SK-N-SH (cell line): ENCODE results near the gene TMEM243.

ENCODE experiments used
- CHD2 ChIP-seq: fragments of 150-350 bp; IDR thresholded peaks from 2 replicates; pipeline ENCODE4 v1.6.1; 2018; ENCODE audit warnings: low read length; ENCODE audit not compliant: partially characterized antibody
- EP300 ChIP-seq, 2 experiments: IDR thresholded peaks; 2 replicates each; pipeline versions ENCODE4 v1.4.0 to v1.6.1; 2012; ENCODE audit warnings: borderline replicate concordance in 1 of 2, low read depth in 1 of 2, low read length in 1 of 2
- TF ChIP-seq, protein P1 (sequence below): fragments of 200-600 bp; sonication (generic); IDR thresholded peaks from 2 replicates; pipeline ENCODE4 v1.6.1; 2017; ENCODE audit warnings: antibody characterized with exemption, mild to moderate bottlenecking, moderate library complexity
- TF ChIP-seq, protein P2 (sequence below): IDR thresholded peaks from 2 replicates; pipeline ENCODE4 v1.6.1; 2012; ENCODE audit warnings: mild to moderate bottlenecking, low read depth, low read length, moderate library complexity

DNA sequence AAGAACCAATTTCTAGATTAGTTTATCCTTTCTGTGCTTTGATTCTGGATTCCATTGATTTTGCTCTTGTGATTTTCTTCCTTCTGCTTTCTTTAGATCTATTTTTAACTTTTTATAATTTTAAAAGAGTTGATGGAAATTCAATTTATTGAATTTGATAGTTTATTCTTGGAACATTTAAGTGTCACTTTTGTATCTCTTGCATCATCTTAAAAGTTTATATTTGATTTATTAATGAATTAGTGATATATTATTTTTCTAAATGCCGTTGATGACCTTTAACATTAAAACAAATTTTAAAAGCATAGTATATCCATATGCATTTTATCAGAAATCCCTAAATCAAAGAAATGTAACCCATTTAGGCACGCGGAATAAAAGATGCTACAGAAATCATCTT, 40.4 kb downstream of the TMEM243 start:
- TF ChIP-seq, protein P1, sequence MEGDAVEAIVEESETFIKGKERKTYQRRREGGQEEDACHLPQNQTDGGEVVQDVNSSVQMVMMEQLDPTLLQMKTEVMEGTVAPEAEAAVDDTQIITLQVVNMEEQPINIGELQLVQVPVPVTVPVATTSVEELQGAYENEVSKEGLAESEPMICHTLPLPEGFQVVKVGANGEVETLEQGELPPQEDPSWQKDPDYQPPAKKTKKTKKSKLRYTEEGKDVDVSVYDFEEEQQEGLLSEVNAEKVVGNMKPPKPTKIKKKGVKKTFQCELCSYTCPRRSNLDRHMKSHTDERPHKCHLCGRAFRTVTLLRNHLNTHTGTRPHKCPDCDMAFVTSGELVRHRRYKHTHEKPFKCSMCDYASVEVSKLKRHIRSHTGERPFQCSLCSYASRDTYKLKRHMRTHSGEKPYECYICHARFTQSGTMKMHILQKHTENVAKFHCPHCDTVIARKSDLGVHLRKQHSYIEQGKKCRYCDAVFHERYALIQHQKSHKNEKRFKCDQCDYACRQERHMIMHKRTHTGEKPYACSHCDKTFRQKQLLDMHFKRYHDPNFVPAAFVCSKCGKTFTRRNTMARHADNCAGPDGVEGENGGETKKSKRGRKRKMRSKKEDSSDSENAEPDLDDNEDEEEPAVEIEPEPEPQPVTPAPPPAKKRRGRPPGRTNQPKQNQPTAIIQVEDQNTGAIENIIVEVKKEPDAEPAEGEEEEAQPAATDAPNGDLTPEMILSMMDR: no peak
- TF ChIP-seq EP300 (IDR thresholded peaks at IDR 0.05; ENCODE audit: borderline replicate concordance in 1 of 2, low read depth in 1 of 2, low read length in 1 of 2): no peak
- no peak for TF ChIP-seq CHD2
- TF ChIP-seq, protein P2, sequence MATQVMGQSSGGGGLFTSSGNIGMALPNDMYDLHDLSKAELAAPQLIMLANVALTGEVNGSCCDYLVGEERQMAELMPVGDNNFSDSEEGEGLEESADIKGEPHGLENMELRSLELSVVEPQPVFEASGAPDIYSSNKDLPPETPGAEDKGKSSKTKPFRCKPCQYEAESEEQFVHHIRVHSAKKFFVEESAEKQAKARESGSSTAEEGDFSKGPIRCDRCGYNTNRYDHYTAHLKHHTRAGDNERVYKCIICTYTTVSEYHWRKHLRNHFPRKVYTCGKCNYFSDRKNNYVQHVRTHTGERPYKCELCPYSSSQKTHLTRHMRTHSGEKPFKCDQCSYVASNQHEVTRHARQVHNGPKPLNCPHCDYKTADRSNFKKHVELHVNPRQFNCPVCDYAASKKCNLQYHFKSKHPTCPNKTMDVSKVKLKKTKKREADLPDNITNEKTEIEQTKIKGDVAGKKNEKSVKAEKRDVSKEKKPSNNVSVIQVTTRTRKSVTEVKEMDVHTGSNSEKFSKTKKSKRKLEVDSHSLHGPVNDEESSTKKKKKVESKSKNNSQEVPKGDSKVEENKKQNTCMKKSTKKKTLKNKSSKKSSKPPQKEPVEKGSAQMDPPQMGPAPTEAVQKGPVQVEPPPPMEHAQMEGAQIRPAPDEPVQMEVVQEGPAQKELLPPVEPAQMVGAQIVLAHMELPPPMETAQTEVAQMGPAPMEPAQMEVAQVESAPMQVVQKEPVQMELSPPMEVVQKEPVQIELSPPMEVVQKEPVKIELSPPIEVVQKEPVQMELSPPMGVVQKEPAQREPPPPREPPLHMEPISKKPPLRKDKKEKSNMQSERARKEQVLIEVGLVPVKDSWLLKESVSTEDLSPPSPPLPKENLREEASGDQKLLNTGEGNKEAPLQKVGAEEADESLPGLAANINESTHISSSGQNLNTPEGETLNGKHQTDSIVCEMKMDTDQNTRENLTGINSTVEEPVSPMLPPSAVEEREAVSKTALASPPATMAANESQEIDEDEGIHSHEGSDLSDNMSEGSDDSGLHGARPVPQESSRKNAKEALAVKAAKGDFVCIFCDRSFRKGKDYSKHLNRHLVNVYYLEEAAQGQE: no peak
